NT2/D1 (cell line): Measurements from ENCODE around the gene CACNA1C.

Experiments used
- DNase-seq: peaks from one replicate; pipeline ENCODE4 v3.0.0-alpha.2; 2011; ENCODE audit warnings: low read depth, low spot score
- H3K27me3 ChIP-seq: 2 replicates; pipeline ENCODE4 v1.6.0; 2011; ENCODE audit warnings: mild to moderate bottlenecking; ENCODE audit not compliant: insufficient read length, insufficient read depth
- H3K36me3 ChIP-seq: 2 replicates; pipeline ENCODE4 v1.6.1; 2011; ENCODE audit warnings: mild to moderate bottlenecking, low read length, mixed read lengths; ENCODE audit not compliant: insufficient read depth, insufficient read length
- H3K4me1 ChIP-seq: 2 replicates; pipeline ENCODE4 v1.5.1; 2011; ENCODE audit not compliant: insufficient read depth, insufficient read length
- H3K4me3 ChIP-seq: 2 replicates; pipeline ENCODE4 v1.5.1; 2011; ENCODE audit warnings: low read depth; ENCODE audit not compliant: insufficient read length
- H3K9ac ChIP-seq: 2 replicates; pipeline ENCODE4 v1.6.0; 2011; ENCODE audit warnings: low read depth; ENCODE audit not compliant: insufficient read length
- H3K9me3 ChIP-seq: 2 replicates; pipeline ENCODE4 v1.5.1; 2011; ENCODE audit warnings: mild to moderate bottlenecking, low read length; ENCODE audit not compliant: insufficient read depth
- SUZ12 ChIP-seq: IDR thresholded peaks from 2 replicates; pipeline ENCODE4 v1.6.1; 2011; ENCODE audit not compliant: insufficient read length, insufficient read depth; ENCODE audit errors: extremely low read depth
- YY1 ChIP-seq: IDR thresholded peaks from 2 replicates; pipeline ENCODE4 v1.6.1; 2011; ENCODE audit not compliant: insufficient read length, insufficient read depth
- ZNF274 ChIP-seq: IDR thresholded peaks from 2 replicates; pipeline ENCODE4 v1.6.1; 2011; ENCODE audit warnings: mild to moderate bottlenecking, low read depth, low read length

CACNA1C gene

GRCh38 chr12:2020511-2020910 is 32.3 kb upstream of the CACNA1C start:
- Histone ChIP-seq H3K9ac (no peak overlapping the region), H3K27me3 (peaks cover 6% of the 10 kb centered on the region), H3K9me3 (no peaks in the 10 kb centered on the region; the same call in 1 of the 2 replicates), H3K4me1 (peaks cover 3% of the 10 kb centered on the region), H3K36me3 (no peaks in the 10 kb centered on the region), H3K4me3 (no peak overlapping the region)
- no peak for DNase-seq
- TF ChIP-seq YY1 (no peak), ZNF274 (no peak), SUZ12 (no peak)

GRCh38 chr12:2023365-2023764 is 29.4 kb upstream of the CACNA1C start:
- H3K9me3 ChIP-seq, result no peaks in the 10 kb centered on the region; the same call in 1 of the 2 replicates
- peaks cover 6% of the 10 kb centered on the region for H3K27me3 ChIP-seq
- no peak overlapping the region for H3K9ac ChIP-seq
- H3K36me3 ChIP-seq, result no peaks in the 10 kb centered on the region
- DNase-seq, result no peak
- peaks cover 3% of the 10 kb centered on the region for H3K4me1 ChIP-seq
- TF ChIP-seq ZNF274, result no peak
- no peak for TF ChIP-seq SUZ12
- no peak for TF ChIP-seq YY1
- H3K4me3 ChIP-seq, result no peak overlapping the region

GRCh38 chr12:2027351-2027750 is 25.4 kb upstream of the CACNA1C start:
- no peak overlapping the region for H3K4me3 ChIP-seq
- H3K36me3 ChIP-seq, result no peaks in the 10 kb centered on the region
- no peaks in the 10 kb centered on the region for H3K9me3 ChIP-seq
- H3K4me1 ChIP-seq, result peaks cover 3% of the 10 kb centered on the region
- peaks cover 12% of the 10 kb centered on the region for H3K27me3 ChIP-seq
- no peak for DNase-seq
- no peak overlapping the region for H3K9ac ChIP-seq
- TF ChIP-seq YY1 (no peak), ZNF274 (no peak), SUZ12 (no peak)

GRCh38 chr12:2029851-2030250 is 22.9 kb upstream of the CACNA1C start:
- Histone ChIP-seq H3K27me3 (peaks cover 34% of the 10 kb centered on the region), H3K9me3 (no peaks in the 10 kb centered on the region), H3K4me1 (no peaks in the 10 kb centered on the region), H3K36me3 (no peaks in the 10 kb centered on the region), H3K9ac (no peak overlapping the region), H3K4me3 (no peak overlapping the region)
- TF ChIP-seq YY1, result no peak
- TF ChIP-seq ZNF274, result no peak
- no peak for TF ChIP-seq SUZ12
- DNase-seq, result no peak

GRCh38 chr12:2032506-2032905 is 20.3 kb upstream of the CACNA1C start:
- Histone ChIP-seq H3K27me3 (peaks cover 51% of the 10 kb centered on the region), H3K9me3 (no peaks in the 10 kb centered on the region), H3K4me3 (no peak overlapping the region), H3K4me1 (peaks cover 5% of the 10 kb centered on the region), H3K9ac (no peak overlapping the region), H3K36me3 (no peaks in the 10 kb centered on the region)
- no peak for DNase-seq
- TF ChIP-seq YY1 (no peak), SUZ12 (no peak)

- Histone ChIP-seq H3K36me3 (no peaks in the 10 kb centered on the region), H3K9me3 (no peaks in the 10 kb centered on the region), H3K27me3 (peaks cover 54% of the 10 kb centered on the region), H3K9ac (peak overlapping the region; percentile 33), H3K4me1 (peaks cover 5% of the 10 kb centered on the region), H3K4me3 (peak overlapping the region; percentile 16)
- TF ChIP-seq YY1 (no peak), ZNF274 (no peak), SUZ12 (no peak)
- DNase-seq, result peak; percentile 99
Observed at GRCh38 chr12:2034633-2035430, 18.0 kb upstream of the CACNA1C start.

GRCh38 chr12:2035431-2036055 is 17.2 kb upstream of the CACNA1C start:
- TF ChIP-seq SUZ12 (no peak), ZNF274 (no peak), YY1 (no peak)
- Histone ChIP-seq H3K9me3 (no peaks in the 10 kb centered on the region), H3K4me3 (peak overlapping the region; percentile 16), H3K4me1 (peaks cover 5% of the 10 kb centered on the region), H3K27me3 (peaks cover 54% of the 10 kb centered on the region), H3K36me3 (no peaks in the 10 kb centered on the region), H3K9ac (peak overlapping the region; percentile 33)
- no peak for DNase-seq
